ENCODE results near the gene KDM4C.

Gene KDM4C

DNA sequence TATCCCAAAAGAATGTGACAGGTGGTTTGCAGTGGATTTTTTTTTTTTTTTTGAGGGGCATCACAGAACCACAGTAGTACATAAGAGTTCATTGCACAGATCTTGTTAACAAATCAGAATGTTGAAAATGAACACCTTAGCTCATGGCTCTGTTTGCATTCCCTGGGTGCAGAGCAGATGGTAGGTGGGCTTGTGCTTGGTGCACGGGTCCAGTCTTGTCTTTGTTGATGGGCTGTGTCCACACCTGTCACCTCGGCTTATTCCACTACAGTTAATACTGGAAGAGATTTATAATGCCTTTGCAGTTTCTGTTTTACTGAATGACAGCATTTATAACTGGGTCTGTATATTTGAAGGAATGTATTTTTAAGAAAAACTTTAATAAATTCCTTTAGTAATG, 146.6 kb downstream of the KDM4C start:
- no peak overlapping the region for H3K4me3 ChIP-seq (ENCODE audit: low read depth, low read length, poor library complexity, severe bottlenecking)
- no peak overlapping the region for H3K27ac ChIP-seq (ENCODE audit: low read depth, low read length, poor library complexity, severe bottlenecking)
- no peaks in the 10 kb centered on the region for H3K79me2 ChIP-seq (ENCODE audit: insufficient read depth, low read length)
- H3K9ac ChIP-seq (ENCODE audit: low read length): no peak overlapping the region
- H3K4me2 ChIP-seq (ENCODE audit: low read length): no peak overlapping the region
- no peaks in the 10 kb centered on the region for H3K27me3 ChIP-seq (ENCODE audit: insufficient read depth, low read length)
- no peaks in the 10 kb centered on the region for H3K4me1 ChIP-seq (ENCODE audit: insufficient read depth, low read length, severe bottlenecking)
- H3F3A ChIP-seq (ENCODE audit: insufficient read depth, low read length): no peaks in the 10 kb centered on the region
- no peaks in the 10 kb centered on the region for H3K36me3 ChIP-seq (ENCODE audit: insufficient read depth, low read length)
- H3K9me3 ChIP-seq (ENCODE audit: low read length): no peaks in the 10 kb centered on the region
- TF ChIP-seq, protein P1, sequence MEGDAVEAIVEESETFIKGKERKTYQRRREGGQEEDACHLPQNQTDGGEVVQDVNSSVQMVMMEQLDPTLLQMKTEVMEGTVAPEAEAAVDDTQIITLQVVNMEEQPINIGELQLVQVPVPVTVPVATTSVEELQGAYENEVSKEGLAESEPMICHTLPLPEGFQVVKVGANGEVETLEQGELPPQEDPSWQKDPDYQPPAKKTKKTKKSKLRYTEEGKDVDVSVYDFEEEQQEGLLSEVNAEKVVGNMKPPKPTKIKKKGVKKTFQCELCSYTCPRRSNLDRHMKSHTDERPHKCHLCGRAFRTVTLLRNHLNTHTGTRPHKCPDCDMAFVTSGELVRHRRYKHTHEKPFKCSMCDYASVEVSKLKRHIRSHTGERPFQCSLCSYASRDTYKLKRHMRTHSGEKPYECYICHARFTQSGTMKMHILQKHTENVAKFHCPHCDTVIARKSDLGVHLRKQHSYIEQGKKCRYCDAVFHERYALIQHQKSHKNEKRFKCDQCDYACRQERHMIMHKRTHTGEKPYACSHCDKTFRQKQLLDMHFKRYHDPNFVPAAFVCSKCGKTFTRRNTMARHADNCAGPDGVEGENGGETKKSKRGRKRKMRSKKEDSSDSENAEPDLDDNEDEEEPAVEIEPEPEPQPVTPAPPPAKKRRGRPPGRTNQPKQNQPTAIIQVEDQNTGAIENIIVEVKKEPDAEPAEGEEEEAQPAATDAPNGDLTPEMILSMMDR (IDR thresholded peaks at IDR 0.05; ENCODE audit: low read length): no peak
- TF ChIP-seq EZH2 (IDR thresholded peaks at IDR 0.05; ENCODE audit: borderline replicate concordance, low read length): no peak
- no peak overlapping the region for H2AFZ ChIP-seq (ENCODE audit: low read length)
- no peaks in the 10 kb centered on the region for H4K20me1 ChIP-seq (ENCODE audit: insufficient read depth, low read length)
- no peaks in the 10 kb centered on the region for H3K9me2 ChIP-seq (ENCODE audit: low read depth, low read length)

DNA sequence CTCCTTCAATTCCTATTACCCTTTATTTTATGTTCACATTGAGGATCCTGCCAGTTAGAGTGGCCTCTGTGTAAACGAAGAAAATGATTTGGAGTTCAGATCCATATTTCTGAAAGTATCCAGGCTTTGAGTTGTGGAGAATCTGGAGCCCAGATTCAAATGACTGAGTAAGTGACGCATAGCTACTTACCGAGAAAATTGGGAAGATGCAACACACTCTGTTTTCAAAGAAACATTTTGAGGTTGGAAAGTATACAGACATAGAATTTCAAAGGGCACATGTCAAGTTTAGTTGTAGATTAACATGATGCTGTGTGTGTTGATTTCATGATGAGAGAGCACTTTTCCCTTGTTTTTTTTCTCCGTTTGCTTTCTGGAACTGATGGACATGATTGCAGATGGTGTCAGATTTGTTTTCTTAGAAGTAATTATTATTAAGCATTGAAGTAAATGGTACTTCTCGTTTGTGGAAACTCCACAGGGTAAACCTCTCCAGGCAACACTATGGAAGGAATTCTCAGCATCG, 148.1 kb downstream of the KDM4C start:
- Histone ChIP-seq H3K9me3 (ENCODE audit: low read length) (no peaks in the 10 kb centered on the region), H3K27ac (ENCODE audit: low read depth, low read length, poor library complexity, severe bottlenecking) (no peak overlapping the region), H3K4me2 (ENCODE audit: low read length) (no peak overlapping the region), H3K4me1 (ENCODE audit: insufficient read depth, low read length, severe bottlenecking) (no peaks in the 10 kb centered on the region), H3K36me3 (ENCODE audit: insufficient read depth, low read length) (no peaks in the 10 kb centered on the region), H3K79me2 (ENCODE audit: insufficient read depth, low read length) (no peaks in the 10 kb centered on the region), H3K9ac (ENCODE audit: low read length) (no peak overlapping the region), H4K20me1 (ENCODE audit: insufficient read depth, low read length) (no peaks in the 10 kb centered on the region), H2AFZ (ENCODE audit: low read length) (no peak overlapping the region), H3K4me3 (ENCODE audit: low read depth, low read length, poor library complexity, severe bottlenecking) (no peak overlapping the region), H3K27me3 (ENCODE audit: insufficient read depth, low read length) (no peaks in the 10 kb centered on the region), H3F3A (ENCODE audit: insufficient read depth, low read length) (no peaks in the 10 kb centered on the region), H3K9me2 (ENCODE audit: low read depth, low read length) (no peaks in the 10 kb centered on the region)
- TF ChIP-seq, protein P1 (IDR thresholded peaks at IDR 0.05; ENCODE audit: low read length): no peak
- TF ChIP-seq EZH2 (IDR thresholded peaks at IDR 0.05; ENCODE audit: borderline replicate concordance, low read length): no peak

DNA sequence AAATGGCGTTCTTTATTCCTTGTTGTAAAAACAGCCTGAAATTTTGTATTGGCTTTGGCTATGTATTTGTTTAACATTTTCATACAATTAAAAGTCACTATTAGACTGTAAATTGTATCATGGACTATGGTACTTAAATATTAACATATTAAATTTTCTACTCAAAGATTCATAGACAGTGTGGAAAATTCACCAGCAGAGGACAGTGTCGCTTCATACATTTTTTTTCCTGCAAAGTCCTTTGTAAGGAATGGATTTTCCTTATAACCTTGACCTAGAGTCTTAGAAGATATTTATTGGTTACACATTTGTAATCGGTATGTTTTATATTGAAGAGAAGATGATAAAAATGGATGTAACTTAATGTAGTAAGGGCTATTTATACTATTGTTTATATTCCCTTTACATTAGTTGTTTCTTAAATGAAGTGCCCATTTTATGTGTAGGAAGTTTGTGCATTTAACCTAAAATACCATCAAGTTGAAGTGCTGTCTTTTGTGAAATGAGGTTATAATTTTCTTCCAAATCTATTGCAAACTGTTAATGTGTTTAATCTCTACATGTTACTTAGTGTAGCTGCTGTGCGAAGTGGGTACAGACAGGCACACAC, 150.1 kb downstream of the KDM4C start:
- H3K27me3 ChIP-seq (ENCODE audit: insufficient read depth, low read length): no peaks in the 10 kb centered on the region
- no peak overlapping the region for H3K4me2 ChIP-seq (ENCODE audit: low read length)
- TF ChIP-seq, protein P1 (IDR thresholded peaks at IDR 0.05; ENCODE audit: low read length): peak; percentile 62
- TF ChIP-seq EZH2 (IDR thresholded peaks at IDR 0.05; ENCODE audit: borderline replicate concordance, low read length): no peak
- no peaks in the 10 kb centered on the region for H3K9me3 ChIP-seq (ENCODE audit: low read length)
- no peaks in the 10 kb centered on the region for H3K4me1 ChIP-seq (ENCODE audit: insufficient read depth, low read length, severe bottlenecking)
- no peak overlapping the region for H3K9ac ChIP-seq (ENCODE audit: low read length)
- H3K27ac ChIP-seq (ENCODE audit: low read depth, low read length, poor library complexity, severe bottlenecking): no peak overlapping the region
- no peak overlapping the region for H2AFZ ChIP-seq (ENCODE audit: low read length)
- no peaks in the 10 kb centered on the region for H4K20me1 ChIP-seq (ENCODE audit: insufficient read depth, low read length)
- H3K79me2 ChIP-seq (ENCODE audit: insufficient read depth, low read length): no peaks in the 10 kb centered on the region
- H3F3A ChIP-seq (ENCODE audit: insufficient read depth, low read length): no peaks in the 10 kb centered on the region
- H3K9me2 ChIP-seq (ENCODE audit: low read depth, low read length): no peaks in the 10 kb centered on the region
- no peaks in the 10 kb centered on the region for H3K36me3 ChIP-seq (ENCODE audit: insufficient read depth, low read length)
- H3K4me3 ChIP-seq (ENCODE audit: low read depth, low read length, poor library complexity, severe bottlenecking): no peak overlapping the region
